GM12873 (cell line): Measurements from ENCODE around the gene SPHK2.
A peak's percentile ranks its signal among the peaks of the same experiment; 100 is the strongest.

ENCODE experiments used
- CTCF ChIP-seq: IDR thresholded peaks from 2 replicates; pipeline ENCODE4 v1.5.1; 2012; ENCODE audit warnings: low read depth, mild to moderate bottlenecking, moderate library complexity, low read length, control low read depth; ENCODE audit not compliant: insufficient read depth; ENCODE audit errors: missing control alignments

SPHK2 gene

GRCh38 chr19:48633148-48634035 is 14.1 kb downstream of the SPHK2 start:
- no peak for TF ChIP-seq CTCF

DNA sequence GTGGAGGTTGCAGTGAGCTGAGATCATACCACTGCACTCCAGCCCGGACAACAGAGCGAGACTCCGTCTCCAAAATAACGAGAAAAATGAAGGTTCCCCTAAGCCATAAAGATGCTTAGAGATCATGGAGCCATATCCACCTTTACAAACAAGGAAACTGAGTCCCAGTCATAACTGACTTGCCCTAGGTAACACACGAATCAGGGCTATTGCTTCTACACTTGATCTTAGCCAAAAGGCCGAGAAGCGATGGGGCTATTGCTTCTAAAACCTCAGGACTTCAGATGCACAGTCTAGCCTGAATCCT is 14.7 kb downstream of the SPHK2 start:
- TF ChIP-seq CTCF = no peak

GRCh38 chr19:48634424-48635262 is 15.3 kb downstream of the SPHK2 start:
- no peak for TF ChIP-seq CTCF

DNA sequence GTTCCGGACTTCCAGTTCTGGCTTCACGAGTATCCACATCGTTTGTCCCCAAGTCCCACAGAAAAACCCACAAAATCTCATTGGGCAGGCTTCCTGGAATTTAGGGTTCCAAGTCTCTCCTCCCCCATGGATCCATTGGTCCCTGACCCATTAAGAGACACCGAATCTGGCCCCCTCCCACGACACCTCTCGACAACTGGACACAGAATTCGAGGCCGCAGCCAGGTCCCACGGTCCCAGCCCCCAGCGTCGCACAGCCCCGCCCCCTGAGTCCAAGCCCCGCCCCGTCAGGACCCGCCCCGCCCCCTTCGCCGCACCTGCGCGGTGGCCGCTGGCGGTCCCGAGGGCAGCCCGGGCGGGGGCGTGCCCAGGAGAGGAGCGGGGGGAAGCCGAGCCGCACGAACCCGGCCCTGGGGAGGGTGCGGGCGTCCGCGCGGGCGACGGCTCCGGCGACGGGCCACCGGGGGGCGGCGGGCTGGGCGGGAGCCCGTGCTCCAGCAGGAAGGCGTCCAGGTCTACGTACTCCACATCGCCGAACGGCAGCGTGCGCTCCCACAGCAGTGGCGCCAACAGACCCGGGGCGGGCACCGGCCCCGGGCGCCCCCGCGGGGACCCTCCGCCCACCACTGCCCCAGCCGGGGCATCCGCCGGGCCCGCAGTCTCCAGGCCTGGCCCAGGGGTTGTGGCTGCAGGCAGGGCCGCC is 16.1 kb downstream of the SPHK2 start:
- no peak for TF ChIP-seq CTCF

GRCh38 chr19:48635966-48636858 is 16.9 kb downstream of the SPHK2 start:
- TF ChIP-seq CTCF = no peak

- peak; percentile 30 for TF ChIP-seq CTCF
These were observed 17.6 kb downstream of the SPHK2 start, which contains the start of gene DBP for GRCh38 chr19:48636859-48637448. DBP (minus strand) TSS chr19:48637379; CDS start chr19:48636994, 385 bp downstream.
